IMR-90 (cell line): Measurements from ENCODE around the gene DUSP16. TPM values are rescaled to one million over a fixed set of nuclear protein-coding genes. Genes with fewer than 3 reads are reported as not detected.

ENCODE experiments used
- ATAC-seq: fragments of 200-7000 bp; cut with Tn5 transposase; 2 replicates; pipeline ENCODE4 v1.9.1; 2020; ENCODE audit warnings: low read depth, mild to moderate bottlenecking, moderate library complexity
- BruUV-seq: library from RNA; stranded (reverse); fragments of 400-500 nt; replicated peaks from 2 replicates; lab custom pipeline; 2021; lab: Mats Ljungman, UMichigan
- CTCF ChIA-PET: fragments of 300-600 bp; formaldehyde crosslinking; extraction: SDS; loops from one replicate; lab custom pipeline; 2021; ENCODE audit warnings: antibody characterized with exemption; lab: Yijun Ruan, JAX
- POLR2A ChIA-PET: fragments of 300-600 bp; sonication (Branson Sonifier 250); formaldehyde crosslinking; loops from one replicate; lab custom pipeline; 2022; ENCODE audit warnings: antibody characterized with exemption; ENCODE audit not compliant: unreplicated experiment; lab: Charles Lee
- DNase-seq: peaks from one replicate; pipeline ENCODE4 v3.0.0; 2013
- H2AFZ ChIP-seq: replicated peaks from 2 replicates; pipeline ENCODE3; 2013; ENCODE audit warnings: low read length, mild to moderate bottlenecking; ENCODE audit not compliant: poor library complexity
- H2AK5ac ChIP-seq: 2 replicates; pipeline ENCODE4 v1.6.1; 2013; ENCODE audit warnings: low read depth, low read length, inconsistent platforms
- H2AK9ac ChIP-seq: replicated peaks from 2 replicates; pipeline ENCODE3; 2013; ENCODE audit warnings: mild to moderate bottlenecking, low read depth, low read length, moderate library complexity; ENCODE audit not compliant: poor library complexity
- H2BK120ac ChIP-seq: 2 replicates; pipeline ENCODE4 v1.6.1; 2013; ENCODE audit warnings: low read depth, low read length, inconsistent platforms
- H2BK15ac ChIP-seq: 3 replicates; pipeline ENCODE4 v1.6.1; 2013; ENCODE audit warnings: low read depth, low read length, inconsistent platforms
- H2BK20ac ChIP-seq: 2 replicates; pipeline ENCODE4 v1.6.1; 2013; ENCODE audit warnings: low read depth, mild to moderate bottlenecking, inconsistent platforms, low read length, moderate library complexity
- H2BK5ac ChIP-seq: 2 replicates; pipeline ENCODE4 v1.6.1; 2013; ENCODE audit warnings: mild to moderate bottlenecking, low read depth, low read length, inconsistent platforms; ENCODE audit not compliant: poor library complexity, severe bottlenecking
- H3K14ac ChIP-seq: replicated peaks from 2 replicates; pipeline ENCODE4 v1.6.1; 2013; ENCODE audit warnings: low read depth, low read length, inconsistent platforms
- H3K18ac ChIP-seq: 2 replicates; pipeline ENCODE4 v1.6.1; 2013; ENCODE audit warnings: low read depth, low read length, control low read depth
- H3K23ac ChIP-seq: 2 replicates; pipeline ENCODE4 v1.6.1; 2013; ENCODE audit warnings: low read depth, low read length, inconsistent platforms
- H3K27ac ChIP-seq: 2 replicates; pipeline ENCODE4 v1.5.1; 2013; ENCODE audit warnings: mild to moderate bottlenecking, control low read depth, low read length; ENCODE audit not compliant: insufficient read depth
- H3K27me3 ChIP-seq: 2 replicates; pipeline ENCODE4 v1.6.1; 2013; ENCODE audit warnings: low read length; ENCODE audit not compliant: control insufficient read depth, insufficient read depth
- H3K36me3 ChIP-seq: 2 replicates; pipeline ENCODE4 v1.6.1; 2013; ENCODE audit warnings: low read length, mixed read lengths; ENCODE audit not compliant: control insufficient read depth, insufficient read depth
- H3K4ac ChIP-seq: 2 replicates; pipeline ENCODE4 v1.6.1; 2013; ENCODE audit warnings: low read depth, low read length, inconsistent platforms
- H3K4me1 ChIP-seq: 2 replicates; pipeline ENCODE4 v1.6.1; 2013; ENCODE audit warnings: low read length, mixed read lengths; ENCODE audit not compliant: control insufficient read depth, insufficient read depth
- H3K4me2 ChIP-seq: 2 replicates; pipeline ENCODE4 v1.6.1; 2013; ENCODE audit warnings: low read depth, mild to moderate bottlenecking, control low read depth, low read length, moderate library complexity
- H3K4me3 ChIP-seq: 2 replicates; pipeline ENCODE4 v1.5.1; 2013; ENCODE audit warnings: low read depth, mild to moderate bottlenecking, control low read depth, low read length, moderate library complexity; ENCODE audit not compliant: insufficient read depth
- H3K56ac ChIP-seq: 2 replicates; pipeline ENCODE4 v1.6.1; 2013; ENCODE audit warnings: low read length, inconsistent platforms; ENCODE audit not compliant: insufficient read depth; ENCODE audit errors: extremely low read depth
- H3K79me1 ChIP-seq, 2 experiments: 2 replicates each; pipeline ENCODE4 v1.6.1; 2013; ENCODE audit warnings: low read length in 2 of 2, inconsistent platforms in 1 of 2, low read depth in 1 of 2
- H3K9ac ChIP-seq: 2 replicates; pipeline ENCODE4 v1.6.1; 2013; ENCODE audit warnings: low read depth, low read length, control low read depth
- H3K9me1 ChIP-seq: 2 replicates; pipeline ENCODE4 v1.6.1; 2013; ENCODE audit warnings: low read length, inconsistent platforms; ENCODE audit not compliant: insufficient read depth
- H3K9me3 ChIP-seq: 2 replicates; pipeline ENCODE4 v1.6.1; 2013; ENCODE audit warnings: low read length; ENCODE audit not compliant: control insufficient read depth, insufficient read depth
- H4K20me1 ChIP-seq: 2 replicates; pipeline ENCODE4 v1.6.1; 2013; ENCODE audit warnings: low read length, inconsistent platforms; ENCODE audit not compliant: insufficient read depth
- H4K5ac ChIP-seq: 2 replicates; pipeline ENCODE4 v1.6.1; 2013; ENCODE audit warnings: mild to moderate bottlenecking, low read depth, low read length, control low read depth
- H4K8ac ChIP-seq, 2 experiments: 2 replicates each; pipeline ENCODE4 v1.6.1; 2013; ENCODE audit warnings: low read depth in 2 of 2, low read length in 2 of 2, control low read depth in 1 of 2, inconsistent platforms in 1 of 2
- H4K91ac ChIP-seq: 2 replicates; pipeline ENCODE4 v1.6.1; 2013; ENCODE audit warnings: low read depth, low read length, inconsistent platforms; ENCODE audit not compliant: insufficient read depth
- CEBPB ChIP-seq: IDR thresholded peaks from 2 replicates; pipeline ENCODE4 v1.6.1; 2012; ENCODE audit warnings: low read depth, low read length, improper control_type of control experiment
- MXI1 ChIP-seq: IDR thresholded peaks from 2 replicates; pipeline ENCODE4 v1.6.1; 2012; ENCODE audit warnings: low read depth, mild to moderate bottlenecking, low read length, moderate library complexity, borderline replicate concordance
- USF2 ChIP-seq: fragments of 150-350 bp; IDR thresholded peaks from 2 replicates; pipeline ENCODE4 v1.6.1; 2017; ENCODE audit warnings: mild to moderate bottlenecking, antibody characterized with exemption, low read length, low read depth
- WGBS, 2 experiments: methylation state at CpG; one replicate each; pipeline versions ENCODE4 v1.1.5 to v1.1.7; 2013; ENCODE audit warnings: missing lambda C conversion rate in 2 of 2; ENCODE audit not compliant: insufficient read length in 1 of 2; ENCODE audit errors: extremely low coverage in 2 of 2; 5-methylcytosine and 5-hydroxymethylcytosine counted together
- dilution Hi-C: fragments of 300-500 bp; cut with HindIII; formaldehyde crosslinking; loops from one replicate; pipeline ENCODE4 v1.14.3; 2018; ENCODE audit warnings: low sequenced_read_pairs; ENCODE audit not compliant: unreplicated experiment
- in situ Hi-C: fragments of 300-500 bp; cut with MboI; formaldehyde crosslinking; loops from 3 replicates; pipeline ENCODE4 v1.14.3; 2019; ENCODE audit warnings: low sequenced_read_pairs, inconsistent platforms, mixed read lengths
- intact Hi-C: fragments of 100-400 bp; cut with micrococcal nuclease; formaldehyde crosslinking; loops from 2 replicates; pipeline ENCODE4 v1.10.0; 2022
- polyA plus RNA-seq, 3 experiments: library from polyadenylated mRNA; depleted of rRNA; stranded (reverse); fragments of >200 nt; gene quantifications; 2 replicates each; pipeline ENCODE4 v1.2.3, GENCODE V29; 2012; ENCODE audit warnings: low replicate concordance in 1 of 3
- total RNA-seq: library from RNA; depleted of rRNA; stranded (reverse); fragments of >200 nt; gene quantifications from 2 replicates; pipeline ENCODE4 v1.2.3, GENCODE V29; 2012

Gene DUSP16
- total and polyA plus RNA-seq, 2 of the 4 experiments (the other 2 are of a cell fraction), result 4.7 to 10.0 TPM

- no peak for TF ChIP-seq USF2
Measured at GRCh38 chr12:12561371-12562015, 1.2 kb downstream of the DUSP16 start (continued).

GRCh38 chr12:12560587-12561370, 1.9 kb downstream of the DUSP16 start:
- DNase-seq (peak; percentile 69), ATAC-seq (no peak)
- Histone ChIP-seq H4K20me1 (peaks cover 7% of the 10 kb centered on the region; the same call in 1 of the 2 replicates), H3K4ac (0 out of 2 replicates have a peak overlapping the region, but pooled peaks have one; percentile 14), H2BK5ac (peak overlapping the region; percentile 87), H2BK15ac (no peak overlapping the region), H3K4me1 (peaks cover 2% of the 10 kb centered on the region; the same call in 1 of the 2 replicates), H3K9me3 (no peaks in the 10 kb centered on the region), H4K5ac (no peak overlapping the region), H3K4me3 (peak overlapping the region; percentile 99), H3K36me3 (no peaks in the 10 kb centered on the region), H2AFZ (peak overlapping the region; percentile 52), H3K14ac (peak overlapping the region; percentile 33), H4K8ac (0 out of 4 replicates have a peak overlapping the region, but pooled peaks of 1 of the 2 experiments have one; percentile 35), H3K18ac (no peak overlapping the region), H4K91ac (no peak overlapping the region), H3K56ac (peak overlapping the region; percentile 72), H3K4me2 (peak overlapping the region; percentile 94), H3K9me1 (no peaks in the 10 kb centered on the region), H2BK120ac (no peak overlapping the region), H3K9ac (peak overlapping the region; percentile 97), H3K23ac (peak overlapping the region; percentile 68), H2AK9ac (no peak overlapping the region), H2AK5ac (peak overlapping the region; percentile 29; the same call in 1 of the 2 replicates), H2BK20ac (no peak overlapping the region), H3K79me1 (peaks cover 10 to 31% of the 10 kb centered on the region in 2 experiments), H3K27me3 (no peaks in the 10 kb centered on the region), H3K27ac (peak overlapping the region; percentile 100; the same call in 1 of the 2 replicates)
- WGBS, 2 experiments, result no CpG with 5 or more reads among the region's 9 CpGs
- intact Hi-C loops (loop anchor here (5.0 kb wide), 3 partner anchors 52 to 97 kb away; partner anchors contain the start of gene CREBL2), dilution Hi-C loops (no loop called here), in situ Hi-C loops (loop anchor here (10.0 kb wide), 1 partner anchor 166 kb away; no protein-coding TSS in a partner anchor)
- BruUV-seq, result TSS peak; percentile 24
- ChIA-PET CTCF (interaction anchor here (0.6 to 0.7 kb wide), 2 partner anchors 184 to 1999 kb away, joined by 4 to 5 read pairs; no protein-coding TSS in a partner anchor), POLR2A (no interaction called here)
- TF ChIP-seq CEBPB (peak; percentile 83), USF2 (no peak), MXI1 (no peak)
